ENCODE measurements around the gene KLRK1. TPM values are rescaled to one million over a fixed set of nuclear protein-coding genes. Genes with fewer than 3 reads are reported as not detected.
A peak's percentile ranks its signal among the peaks of the same experiment; 100 is the strongest.

The KLRK1 gene
- total RNA-seq, 6 donors from 2014 or later, result 4.3 to 15.1 (median 8.1) TPM

DNA sequence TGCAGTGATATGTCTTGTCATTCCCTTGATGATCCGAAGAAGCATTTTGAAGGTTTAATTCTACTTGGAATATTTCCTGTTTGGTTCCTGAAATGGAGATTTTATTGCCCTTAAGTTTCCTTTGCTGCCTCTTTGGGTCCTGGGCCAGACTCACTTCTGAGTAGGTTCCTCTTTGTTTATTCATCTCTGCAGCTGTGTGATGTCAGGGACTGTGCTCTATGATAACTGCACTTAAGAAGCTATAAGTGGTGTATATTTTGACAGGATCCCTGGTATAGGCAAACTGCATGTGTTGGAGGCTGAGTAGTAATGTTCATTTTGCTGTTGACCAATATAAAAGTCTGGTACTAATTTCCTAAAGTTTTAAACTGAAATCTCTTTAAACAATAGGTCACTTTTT, 19.6 kb upstream of the KLRK1 start, which contains the start of gene KLRC4:
KLRC4 (minus strand) TSS at position 366 of the 400 bp plus-strand sequence; CDS start at position 184, 182 bp downstream.
- ATAC-seq (ENCODE audit: low FRiP score in 2 of 2) (peak in 1 of 2 donors; percentile 55), DNase-seq (no peak)
- Histone ChIP-seq H3K9me3 (no peaks in the 10 kb centered on the region), H3K4me3 (no peak within 1 kb of the TSS), H3K27me3 (no peaks in the 10 kb centered on the region), H3K36me3 (no peaks in the 10 kb centered on the region), H3K4me1 (no peaks in the 10 kb centered on the region), H3K27ac (no peak within 1 kb of the TSS)
- no peak for TF ChIP-seq POLR2AphosphoS5 (IDR thresholded peaks at IDR 0.05)
- peak in 1 of 4 donors; percentile 1 for TF ChIP-seq POLR2A (IDR thresholded peaks at IDR 0.05)
- 0 to 23% methylated on average over 1 of the region's 1 CpG for WGBS, 2 donors

- no peak for ATAC-seq (ENCODE audit: low FRiP score in 2 of 2)
- no peak for TF ChIP-seq EP300 (IDR thresholded peaks at IDR 0.05)
- TF ChIP-seq, protein P1, sequence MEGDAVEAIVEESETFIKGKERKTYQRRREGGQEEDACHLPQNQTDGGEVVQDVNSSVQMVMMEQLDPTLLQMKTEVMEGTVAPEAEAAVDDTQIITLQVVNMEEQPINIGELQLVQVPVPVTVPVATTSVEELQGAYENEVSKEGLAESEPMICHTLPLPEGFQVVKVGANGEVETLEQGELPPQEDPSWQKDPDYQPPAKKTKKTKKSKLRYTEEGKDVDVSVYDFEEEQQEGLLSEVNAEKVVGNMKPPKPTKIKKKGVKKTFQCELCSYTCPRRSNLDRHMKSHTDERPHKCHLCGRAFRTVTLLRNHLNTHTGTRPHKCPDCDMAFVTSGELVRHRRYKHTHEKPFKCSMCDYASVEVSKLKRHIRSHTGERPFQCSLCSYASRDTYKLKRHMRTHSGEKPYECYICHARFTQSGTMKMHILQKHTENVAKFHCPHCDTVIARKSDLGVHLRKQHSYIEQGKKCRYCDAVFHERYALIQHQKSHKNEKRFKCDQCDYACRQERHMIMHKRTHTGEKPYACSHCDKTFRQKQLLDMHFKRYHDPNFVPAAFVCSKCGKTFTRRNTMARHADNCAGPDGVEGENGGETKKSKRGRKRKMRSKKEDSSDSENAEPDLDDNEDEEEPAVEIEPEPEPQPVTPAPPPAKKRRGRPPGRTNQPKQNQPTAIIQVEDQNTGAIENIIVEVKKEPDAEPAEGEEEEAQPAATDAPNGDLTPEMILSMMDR (IDR thresholded peaks at IDR 0.05), result no peak
- TF ChIP-seq POLR2A (IDR thresholded peaks at IDR 0.05), result no peak
- TF ChIP-seq POLR2AphosphoS5 (IDR thresholded peaks at IDR 0.05), result no peak
- WGBS, 2 donors, result 60 to 63% methylated on average over 3 of the region's 3 CpGs
Measured at GRCh38 chr12:10408842-10409241, 19.0 kb upstream of the KLRK1 start.

DNA sequence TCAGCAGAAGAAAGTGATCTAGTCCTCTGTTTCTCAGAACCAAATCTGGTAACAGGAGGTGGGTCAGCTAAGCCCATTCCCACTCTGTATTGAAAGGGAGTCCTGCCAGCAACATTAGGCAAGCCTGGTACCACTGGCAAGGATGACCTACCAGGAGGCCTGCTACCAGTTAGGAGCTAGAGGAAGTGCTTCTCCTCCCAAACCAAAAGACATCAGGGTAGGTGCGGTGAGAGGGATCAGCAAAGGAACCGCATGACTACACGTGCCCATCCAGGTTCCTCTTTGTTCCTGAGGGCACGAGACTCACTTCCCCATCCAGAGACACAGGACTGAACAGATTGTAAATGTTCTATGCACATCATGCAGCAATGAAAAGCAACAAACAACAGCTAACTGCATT, 16.9 kb upstream of the KLRK1 start:
- DNase-seq, result peak in 1 of 2 donors; percentile 23
- Histone ChIP-seq H3K4me3 (no peak overlapping the region), H3K27ac (no peak overlapping the region)

More at GRCh38 chr12:10408842-10409241, 19.0 kb upstream of the KLRK1 start:
- H3K4me1 ChIP-seq, result no peaks in the 10 kb centered on the region
- no peak overlapping the region for H3K4me3 ChIP-seq
- no peaks in the 10 kb centered on the region for H3K27me3 ChIP-seq
- no peak overlapping the region for H3K27ac ChIP-seq
- H3K36me3 ChIP-seq, result no peaks in the 10 kb centered on the region
- H3K9me3 ChIP-seq, result no peaks in the 10 kb centered on the region
- no peak for DNase-seq

DNA sequence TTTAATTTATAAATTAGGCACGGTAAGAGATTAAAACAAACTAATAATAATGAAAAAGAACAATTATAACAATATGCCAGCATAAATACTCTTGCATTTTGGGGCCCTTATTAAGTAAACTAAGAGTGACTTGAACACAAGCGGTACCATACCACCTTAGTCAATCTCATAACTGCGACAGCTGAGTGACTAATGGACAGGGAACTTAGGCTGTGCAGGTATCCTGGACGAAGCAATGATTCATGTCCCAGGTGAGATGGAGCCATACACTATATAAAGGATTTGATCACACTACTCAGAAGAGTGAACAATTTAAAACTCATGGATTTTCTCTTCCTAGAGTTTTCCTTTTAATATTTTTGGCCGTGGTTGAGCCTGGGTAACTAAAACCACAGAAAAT, 15.5 kb upstream of the KLRK1 start:
- no peaks in the 10 kb centered on the region for H3K4me1 ChIP-seq
- ATAC-seq (ENCODE audit: low FRiP score in 2 of 2), result no peak
- WGBS, 2 donors, result 90% methylated on average over 5 of the region's 5 CpGs
- no peak overlapping the region for H3K4me3 ChIP-seq
- no peaks in the 10 kb centered on the region for H3K27me3 ChIP-seq
- H3K36me3 ChIP-seq, result no peaks in the 10 kb centered on the region
- H3K9me3 ChIP-seq, result no peaks in the 10 kb centered on the region
- DNase-seq, result no peak
- no peak overlapping the region for H3K27ac ChIP-seq
- TF ChIP-seq EP300 (IDR thresholded peaks at IDR 0.05), result no peak

More for the DNA sequence above, 16.9 kb upstream of the KLRK1 start:
- WGBS, 2 donors, result 53 to 64% methylated on average over 4 of the region's 4 CpGs
- H3K36me3 ChIP-seq, result no peaks in the 10 kb centered on the region
- no peaks in the 10 kb centered on the region for H3K4me1 ChIP-seq
- H3K9me3 ChIP-seq, result no peaks in the 10 kb centered on the region
- no peak for TF ChIP-seq POLR2AphosphoS5 (IDR thresholded peaks at IDR 0.05)
- TF ChIP-seq POLR2A (IDR thresholded peaks at IDR 0.05), result no peak
- TF ChIP-seq, protein P1 (IDR thresholded peaks at IDR 0.05), result no peak
- no peak for TF ChIP-seq EP300 (IDR thresholded peaks at IDR 0.05)
- peak in 1 of 2 donors; percentile 70 for ATAC-seq (ENCODE audit: low FRiP score in 2 of 2)
- H3K27me3 ChIP-seq, result no peaks in the 10 kb centered on the region

DNA sequence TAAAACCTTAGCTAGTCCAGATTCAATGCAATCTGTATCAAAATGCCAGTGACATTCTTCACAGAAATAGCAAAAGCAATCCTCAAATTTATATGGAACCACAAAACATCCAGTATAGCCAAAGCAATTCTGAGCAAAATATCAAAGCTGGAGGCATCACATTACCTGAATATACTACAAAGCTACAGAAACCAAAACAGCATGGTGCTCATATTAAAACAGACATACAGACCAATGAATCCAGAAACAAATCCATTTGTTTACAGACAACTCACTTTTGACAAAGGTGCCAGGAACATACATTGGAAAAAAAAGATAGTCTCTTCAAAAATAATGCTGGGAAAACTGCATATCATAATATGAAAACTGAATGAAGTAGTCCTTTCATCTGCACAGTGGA, 15.0 kb upstream of the KLRK1 start:
- no peak overlapping the region for H3K4me3 ChIP-seq
- H3K4me1 ChIP-seq, result no peaks in the 10 kb centered on the region
- no peaks in the 10 kb centered on the region for H3K9me3 ChIP-seq
- H3K36me3 ChIP-seq, result no peaks in the 10 kb centered on the region
- no peak overlapping the region for H3K27ac ChIP-seq
- no peaks in the 10 kb centered on the region for H3K27me3 ChIP-seq
- ATAC-seq (ENCODE audit: low FRiP score in 2 of 2), result no peak
- no peak for TF ChIP-seq EP300 (IDR thresholded peaks at IDR 0.05)
- TF ChIP-seq, protein P1 (IDR thresholded peaks at IDR 0.05), result no peak
- no peak for TF ChIP-seq POLR2A (IDR thresholded peaks at IDR 0.05)
- TF ChIP-seq POLR2AphosphoS5 (IDR thresholded peaks at IDR 0.05), result no peak
- no peak for DNase-seq

DNA sequence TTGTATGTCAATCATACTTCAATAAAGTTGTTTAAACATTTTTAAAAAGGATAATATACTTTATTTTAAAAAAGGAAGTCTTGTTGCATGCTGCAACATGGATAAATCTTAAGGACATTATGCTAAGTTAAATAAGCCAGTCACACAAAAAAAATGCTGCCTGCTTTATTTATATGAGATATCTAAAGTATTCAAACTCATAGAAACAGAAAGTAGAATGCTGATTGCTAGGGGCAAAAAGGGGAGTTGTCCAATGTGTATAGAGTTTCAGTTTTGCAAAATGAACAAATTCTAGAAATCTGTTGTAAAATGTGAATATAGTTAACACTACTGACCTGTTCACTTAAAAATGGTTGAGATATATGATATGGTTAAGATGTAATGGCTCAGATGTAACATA, 11.0 kb upstream of the KLRK1 start:
- no peak for TF ChIP-seq EP300 (IDR thresholded peaks at IDR 0.05)
- TF ChIP-seq, protein P1 (IDR thresholded peaks at IDR 0.05), result no peak
- no peak for TF ChIP-seq POLR2A (IDR thresholded peaks at IDR 0.05)
- TF ChIP-seq POLR2AphosphoS5 (IDR thresholded peaks at IDR 0.05), result no peak
- no peak overlapping the region for H3K4me3 ChIP-seq
- H3K36me3 ChIP-seq, result no peaks in the 10 kb centered on the region
- DNase-seq, result no peak
- peaks cover 0 to 3% (median under 1%) of the 10 kb centered on the region in 4 donors for H3K4me1 ChIP-seq
- no peaks in the 10 kb centered on the region for H3K9me3 ChIP-seq
- H3K27ac ChIP-seq, result no peak overlapping the region
- no peaks in the 10 kb centered on the region for H3K27me3 ChIP-seq
- no peak for ATAC-seq (ENCODE audit: low FRiP score in 2 of 2)
